GM18502 (cell line): Measurements from ENCODE around the gene F11.
"Not testable (repeated sequence)": the region's sequence is repeated elsewhere in the genome, so short reads cannot be mapped to it uniquely, and the experiment has no call there.

ENCODE experiments used
- ATAC-seq: cut with Tn5 transposase; IDR thresholded peaks from one replicate; pipeline ENCODE4 v1.9.1; 2021; ENCODE audit warnings: mild to moderate bottlenecking; ENCODE audit not compliant: unreplicated experiment, poor library complexity

F11 gene

DNA sequence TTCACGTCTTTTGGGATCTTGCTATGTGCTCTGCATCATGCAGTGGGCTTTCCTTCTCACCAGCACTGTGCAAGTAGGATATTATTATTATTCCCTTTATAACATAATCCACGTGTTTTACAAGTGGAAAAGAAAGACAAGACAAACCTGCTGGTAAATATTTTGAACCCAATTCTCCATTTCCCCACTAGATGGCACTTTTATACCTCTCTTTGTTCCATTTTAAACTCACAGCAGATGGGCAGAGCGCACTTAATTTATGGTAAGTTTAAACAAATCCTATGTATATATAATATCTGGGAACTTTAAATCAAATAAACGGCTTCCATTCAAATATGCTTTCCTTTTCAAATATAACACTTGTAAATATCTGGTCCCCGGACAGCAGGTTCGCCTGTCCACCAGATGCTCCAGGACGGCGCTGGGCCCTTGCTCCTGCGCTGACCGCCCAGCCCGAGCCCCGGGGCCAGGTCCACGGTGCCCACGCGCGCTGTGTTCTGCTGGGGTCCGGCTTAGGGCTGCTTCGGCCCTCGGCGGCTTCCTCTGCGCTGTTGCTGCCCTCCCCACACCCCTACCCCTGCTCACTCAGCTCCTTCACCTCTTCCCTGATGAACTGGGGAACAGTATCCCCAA, 31.1 kb downstream of the F11 start:
- ATAC-seq = peak; percentile 48

DNA sequence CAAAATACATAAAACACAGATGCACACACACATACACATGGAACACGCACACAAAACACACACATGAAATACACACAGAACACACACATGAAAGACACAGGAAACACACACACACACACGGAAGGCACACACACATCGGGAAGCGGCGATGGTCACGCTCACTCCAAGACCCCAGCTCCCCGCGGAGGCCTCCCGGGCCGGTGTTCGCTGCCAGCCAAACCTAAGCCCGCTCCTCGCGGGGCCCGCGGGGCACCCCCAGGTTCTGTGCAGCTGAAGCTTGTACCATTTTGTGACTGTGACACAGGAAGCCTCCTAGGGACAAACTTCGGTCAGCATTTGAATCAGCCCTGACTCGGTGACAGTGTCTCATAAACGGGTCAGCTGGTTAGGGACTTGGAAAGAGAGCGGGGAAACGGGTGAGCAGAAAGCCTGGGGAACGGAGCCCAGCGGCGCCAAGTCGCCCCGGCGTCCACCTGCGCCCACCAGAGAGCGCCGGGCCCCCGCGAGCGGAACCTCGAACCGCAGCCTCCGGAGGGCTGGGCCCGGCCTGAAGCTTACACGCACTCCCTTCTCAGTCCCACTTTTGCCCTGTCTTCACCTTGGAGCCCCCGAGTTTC, 32.1 kb downstream of the F11 start:
- ATAC-seq = no peak

DNA sequence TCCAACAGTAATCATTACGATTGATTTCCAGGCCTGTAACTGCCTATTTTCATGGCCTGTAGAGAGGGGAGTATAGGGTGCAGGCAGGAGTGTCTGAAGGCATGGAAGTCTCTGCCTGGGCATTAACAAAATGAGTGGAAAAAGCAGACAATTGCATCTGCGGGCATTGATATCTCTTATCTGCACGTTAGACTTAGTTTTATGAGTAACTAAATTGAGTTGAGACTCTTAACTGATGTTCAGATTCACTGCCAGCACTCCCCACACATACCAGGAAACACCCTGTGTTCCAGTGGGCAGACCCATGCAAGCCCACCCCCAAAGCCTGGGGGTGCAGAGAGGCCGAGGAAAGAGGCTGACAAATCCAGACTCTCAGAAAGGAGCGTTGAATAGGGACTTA, 33.3 kb downstream of the F11 start:
- no peak for ATAC-seq

DNA sequence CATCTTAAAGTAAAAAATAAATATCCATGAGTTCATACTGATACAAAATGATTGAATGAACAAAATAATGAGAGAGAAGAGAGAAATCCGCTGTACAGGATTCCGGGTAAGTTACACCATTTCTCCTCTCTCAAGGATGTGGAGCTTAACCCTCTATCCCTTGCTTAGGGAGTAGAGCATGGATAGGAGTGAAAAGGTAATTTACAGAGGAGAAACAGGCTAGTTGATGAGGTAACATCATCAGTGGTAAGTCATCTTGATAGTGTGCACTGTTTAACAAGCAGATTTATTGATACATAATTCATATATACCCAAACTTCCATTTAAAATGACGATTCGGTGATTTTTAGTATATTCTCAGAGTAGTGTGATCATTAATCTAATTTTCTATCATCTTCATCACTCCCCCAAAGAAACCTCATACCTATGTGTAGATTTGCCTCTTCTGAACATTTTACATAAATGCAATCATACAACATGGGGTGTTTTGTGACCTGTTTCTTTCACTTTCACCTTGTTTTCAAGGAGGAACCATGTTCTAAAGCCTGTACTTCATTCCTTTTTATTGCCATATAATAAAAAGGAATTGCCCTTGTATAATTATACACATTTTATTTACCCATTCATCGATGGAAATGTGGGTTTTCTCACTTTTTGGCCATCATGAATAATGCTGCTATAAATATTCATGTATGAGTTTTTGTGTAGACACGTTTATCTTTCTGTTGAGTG, 34.8 kb downstream of the F11 start:
- no peak for ATAC-seq

DNA sequence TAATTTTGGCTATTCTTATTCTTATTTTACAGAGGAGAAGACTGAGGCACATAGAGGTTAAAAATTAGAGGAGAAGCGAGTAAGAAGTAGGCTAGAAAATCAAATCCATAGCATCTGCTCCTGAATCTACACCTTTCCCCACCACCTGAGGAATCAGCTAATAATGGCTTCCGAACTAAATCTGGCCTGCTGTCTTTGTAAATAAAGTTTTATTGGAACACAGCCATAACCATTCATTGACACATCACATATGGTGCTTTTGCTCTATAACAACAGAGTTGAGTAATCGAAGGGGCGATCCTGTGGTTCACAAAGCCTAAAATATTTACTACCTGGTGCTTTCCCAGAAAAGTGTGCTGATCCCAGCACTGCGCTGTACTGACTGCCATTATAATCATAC, 38.2 kb downstream of the F11 start:
- ATAC-seq = no peak

DNA sequence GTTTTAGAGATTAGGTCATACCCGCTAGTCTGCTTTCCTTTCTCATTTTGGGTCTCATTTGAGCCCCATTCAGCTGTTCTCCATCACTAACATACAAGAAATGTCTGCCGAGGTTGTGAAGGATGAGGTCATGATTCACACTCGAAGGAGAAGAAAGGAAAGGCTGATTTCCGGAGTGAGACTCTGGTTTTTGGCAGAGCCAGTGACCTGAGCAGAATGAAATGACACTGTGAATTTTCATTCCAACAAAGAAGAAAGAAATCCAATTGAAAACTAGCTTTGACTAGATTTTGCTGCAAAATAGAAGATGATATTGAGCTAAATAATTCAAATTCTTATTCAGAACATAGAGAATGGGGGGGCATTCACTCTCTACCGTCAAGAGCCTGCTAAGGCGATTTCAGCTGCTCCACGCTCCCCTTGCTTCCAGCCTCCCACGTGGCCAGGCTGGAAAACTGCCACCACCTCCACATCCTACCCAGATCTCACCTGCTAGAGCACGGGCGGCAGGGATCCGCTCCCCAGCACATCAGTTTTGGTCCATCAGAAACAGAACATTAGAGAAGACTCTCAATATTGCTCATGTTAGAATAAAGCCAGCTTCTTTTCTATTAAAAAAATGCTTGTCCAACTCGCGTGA, 39.0 kb downstream of the F11 start:
- ATAC-seq = no peak

DNA sequence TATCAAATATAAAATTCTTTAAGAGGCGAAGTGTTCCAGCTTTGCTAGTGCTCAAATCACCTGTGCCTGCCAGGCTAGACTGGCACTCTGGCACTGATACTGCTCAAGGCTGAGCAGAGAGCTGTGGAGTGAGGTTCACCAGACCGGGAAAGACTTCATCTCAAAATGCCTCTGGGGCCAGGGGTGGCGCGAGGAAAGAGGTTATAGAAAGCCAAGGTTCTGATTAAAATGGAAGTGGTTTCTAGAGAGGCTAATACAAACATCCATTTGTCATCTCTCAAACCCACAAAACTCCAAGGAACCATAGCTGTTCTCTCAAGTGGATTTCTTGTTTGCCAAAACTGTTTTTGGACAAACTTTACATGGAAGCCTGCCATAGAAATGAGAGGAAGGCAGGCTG, 41.5 kb downstream of the F11 start:
- no peak for ATAC-seq

DNA sequence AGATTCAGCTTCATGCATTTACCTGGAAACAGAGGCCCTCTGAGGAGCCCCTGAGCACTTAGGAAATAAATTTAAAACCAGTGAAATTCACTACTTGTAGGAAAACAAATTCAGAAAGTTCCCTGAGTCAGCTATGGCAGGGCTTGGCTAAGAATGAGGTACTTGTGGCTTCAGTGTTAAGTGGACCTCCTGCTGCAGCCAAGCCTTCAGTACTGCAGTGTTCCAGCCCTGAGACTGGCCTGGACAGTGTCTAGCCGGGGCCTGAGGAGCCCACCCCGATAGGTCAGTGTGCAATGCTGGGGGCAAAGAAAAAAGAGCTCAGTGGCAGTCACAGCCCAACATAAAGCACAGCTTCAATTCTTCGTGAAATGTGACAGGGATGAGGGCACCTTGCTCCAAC, 41.9 kb downstream of the F11 start:
- ATAC-seq = no peak

DNA sequence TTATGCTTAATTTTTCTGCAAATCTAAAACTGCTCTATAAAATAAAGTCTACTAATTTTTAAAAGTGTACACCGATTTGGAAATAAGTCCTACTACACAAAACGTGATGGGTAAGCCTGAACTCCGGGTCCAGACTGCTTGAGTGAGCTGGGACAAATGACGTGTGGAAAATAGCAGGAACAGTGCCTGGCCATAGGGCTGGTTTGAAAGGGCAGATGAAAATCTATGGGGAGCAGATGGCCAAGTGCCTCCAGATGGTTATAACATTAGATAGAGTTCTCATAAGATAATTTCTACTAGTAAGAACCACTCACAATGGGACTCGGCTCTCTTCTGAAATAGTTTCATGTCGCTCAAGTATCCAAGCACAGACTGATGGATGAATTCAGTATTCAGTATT, 52.5 kb downstream of the F11 start:
- no peak for ATAC-seq

DNA sequence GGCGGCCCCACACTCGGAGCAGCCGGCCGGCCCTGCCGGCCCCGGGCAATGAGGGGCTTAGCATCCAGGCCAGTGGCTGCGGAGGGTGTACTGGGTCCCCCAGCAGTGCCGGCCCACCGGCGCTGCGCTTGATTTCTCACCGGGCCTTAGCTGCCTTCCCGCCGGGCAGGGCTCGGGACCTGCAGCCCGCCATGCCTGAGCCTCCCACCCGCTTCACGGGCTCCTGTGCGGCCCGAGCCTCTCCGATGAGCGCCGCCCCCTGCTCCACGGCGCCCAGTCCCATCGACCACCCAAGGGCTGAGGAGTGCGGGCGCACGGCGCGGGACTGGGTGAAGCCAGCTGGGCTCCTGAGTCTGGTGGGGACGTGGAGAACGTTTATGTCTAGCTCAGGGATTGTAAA, 58.7 kb downstream of the F11 start:
- not testable (repeated sequence) for ATAC-seq

DNA sequence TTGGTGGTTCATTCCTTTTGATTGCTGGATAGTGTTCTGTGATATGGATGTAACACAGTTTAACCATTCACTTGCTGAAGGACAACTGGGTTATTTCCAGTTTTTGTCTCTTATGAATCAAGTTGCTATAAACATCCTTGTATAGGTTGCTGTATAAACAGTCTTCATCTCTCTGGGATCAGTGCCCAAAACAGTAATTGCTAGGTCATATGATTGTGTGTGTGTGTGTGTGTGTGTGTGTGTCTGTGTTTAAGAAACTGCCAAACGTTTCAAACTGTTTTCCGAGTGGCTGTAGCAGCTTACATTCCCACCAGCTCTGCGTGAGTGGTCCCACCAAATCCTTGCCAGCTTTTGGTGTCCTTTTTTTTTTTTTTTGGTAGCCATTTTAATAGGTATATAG, 60.4 kb downstream of the F11 start:
- ATAC-seq = no peak

DNA sequence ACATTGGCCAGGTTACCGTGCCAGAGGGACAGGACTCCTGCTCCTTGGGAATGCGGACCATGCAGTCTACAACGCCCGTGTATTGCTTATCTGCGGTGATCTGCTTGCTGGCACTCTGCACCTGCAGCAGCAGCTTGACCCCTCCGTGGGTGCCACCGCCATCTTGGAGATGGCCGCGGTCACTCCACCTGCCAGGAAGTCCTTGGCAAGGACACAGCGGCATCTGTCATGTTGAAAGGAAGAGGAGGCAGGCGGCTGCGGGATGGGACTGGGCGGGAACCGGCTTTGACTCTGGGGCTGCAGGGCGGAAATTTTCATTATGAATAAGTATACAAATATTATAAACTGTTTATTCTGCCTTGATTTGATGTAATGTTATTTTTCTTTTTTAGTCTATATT, 63.4 kb downstream of the F11 start:
- no peak for ATAC-seq

DNA sequence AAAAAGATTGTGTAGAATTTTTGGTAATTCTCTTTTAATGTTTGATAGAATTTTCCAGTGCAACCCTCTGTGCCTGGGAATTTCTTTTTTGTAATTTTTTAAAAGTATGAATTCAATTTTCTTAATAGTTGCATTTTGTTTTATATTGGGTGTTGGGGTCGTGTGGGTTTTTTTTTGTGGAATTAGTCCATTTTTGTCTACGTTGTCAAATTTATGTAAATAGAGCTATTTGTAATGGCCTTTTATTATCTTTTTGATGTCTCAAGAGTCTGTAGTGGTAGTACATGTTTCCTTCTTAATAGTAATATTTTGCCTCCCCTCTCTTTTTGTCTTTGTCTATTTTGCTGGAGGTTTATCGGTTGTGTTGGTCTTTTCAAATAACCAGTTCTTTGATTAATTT, 64.4 kb downstream of the F11 start:
- no peak for ATAC-seq

DNA sequence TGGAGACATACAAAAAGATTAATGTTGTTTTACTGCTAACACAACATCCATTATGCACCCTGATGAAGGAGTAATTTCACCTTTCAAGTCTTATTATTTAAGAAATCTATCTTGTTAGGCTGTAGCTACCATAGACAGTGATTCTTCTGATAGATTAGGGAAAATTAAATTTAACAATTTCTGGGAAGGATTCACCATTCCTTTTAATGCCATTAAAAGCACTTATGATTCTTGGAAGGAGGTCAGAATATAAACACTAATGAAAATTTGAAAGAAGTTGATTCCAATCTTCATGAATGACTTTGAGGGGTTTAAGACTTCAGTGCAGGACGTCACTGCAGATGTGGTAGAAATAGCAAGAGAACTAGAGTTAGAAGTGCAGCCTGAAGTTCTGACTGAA, 69.8 kb downstream of the F11 start:
- no peak for ATAC-seq
